Cerebellar cortex (tissue), 1 donor: Measurements from ENCODE around the gene HABP2.
A peak's percentile ranks its signal among the peaks of the same experiment; 100 is the strongest.

Experiments
- DNase-seq: peaks from one replicate; pipeline ENCODE4 v3.0.0-alpha.2; 2015; ENCODE audit warnings: low spot score

HABP2 gene

DNA sequence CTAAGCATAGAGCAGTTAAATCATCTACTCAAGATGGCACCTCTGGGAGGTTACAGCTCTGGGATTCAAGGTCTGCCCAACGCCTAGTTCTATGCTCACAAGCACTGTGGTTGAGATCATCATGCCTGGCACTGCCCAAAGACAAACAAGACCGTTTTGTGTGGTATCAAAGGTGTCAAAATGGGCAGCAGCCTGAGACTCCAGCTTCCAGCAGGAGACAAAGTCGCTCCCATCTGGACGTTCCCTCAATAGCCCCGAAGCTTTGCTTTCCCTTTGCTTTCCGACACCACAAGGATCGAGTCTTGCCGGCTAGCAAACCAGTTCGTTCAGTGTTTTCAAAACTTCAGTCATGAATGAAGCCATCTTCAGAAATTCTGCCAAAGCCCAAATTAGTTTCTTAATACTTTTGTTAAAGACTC is 5.1 kb downstream of the HABP2 start:
- DNase-seq: no peak

DNA sequence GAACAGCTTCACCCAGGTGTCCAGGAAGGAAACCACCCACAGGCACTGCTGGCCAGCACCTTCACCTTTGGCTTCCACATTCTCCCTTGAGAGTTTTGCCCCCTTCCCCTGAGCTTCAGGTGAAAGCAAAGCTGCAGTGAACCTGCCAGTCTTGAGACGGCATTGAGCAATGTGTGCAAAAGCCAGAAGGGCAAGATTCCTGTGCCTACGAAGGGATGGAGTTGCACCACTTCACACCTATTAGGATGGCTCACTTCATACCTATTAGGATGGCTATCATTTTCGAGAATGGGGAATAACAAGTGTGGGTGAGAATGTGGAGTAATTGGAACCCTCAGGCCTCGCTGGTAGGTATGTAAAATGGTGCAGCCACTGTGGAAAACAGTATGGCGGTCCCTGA is 7.2 kb downstream of the HABP2 start:
- DNase-seq: no peak

DNA sequence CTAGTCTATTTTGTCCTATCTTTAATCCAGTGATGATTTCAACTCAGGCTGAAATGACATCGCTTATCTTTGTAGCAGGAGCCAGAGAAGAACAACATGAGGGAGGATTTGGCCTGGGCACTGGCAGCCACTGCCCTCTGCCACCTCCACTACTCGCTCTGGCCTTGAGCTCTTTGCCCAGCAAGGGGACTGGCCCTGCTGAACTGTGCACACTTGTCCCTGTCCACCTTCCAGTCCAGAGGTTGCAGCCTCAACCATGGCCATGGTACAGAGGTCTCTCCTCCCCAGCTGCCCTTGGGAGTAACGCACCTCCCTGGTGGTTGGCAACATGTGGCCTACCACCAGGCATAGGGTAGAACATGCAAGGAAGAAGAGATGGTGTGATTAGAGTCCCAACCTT is 8.4 kb downstream of the HABP2 start:
- DNase-seq: no peak

DNA sequence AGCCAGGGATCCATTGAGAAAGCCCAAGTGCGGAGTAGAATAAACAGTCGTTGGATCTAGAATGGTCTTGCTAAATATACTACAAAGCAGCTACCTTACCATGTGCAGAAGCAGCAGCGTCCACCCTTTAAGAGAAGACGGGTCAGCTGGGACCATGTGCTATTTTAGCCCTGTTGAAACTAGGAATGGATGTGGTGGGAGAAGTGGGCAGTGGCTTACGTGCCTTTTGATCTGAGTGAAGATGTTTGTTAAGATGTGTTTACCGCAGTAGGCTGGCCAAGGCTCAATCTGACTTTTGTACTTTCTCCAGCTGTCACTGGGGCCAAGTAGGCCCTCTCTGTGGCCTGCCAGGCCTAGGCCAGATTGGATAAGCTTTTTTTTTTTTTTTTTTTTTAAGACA is 9.2 kb downstream of the HABP2 start:
- DNase-seq: no peak

DNA sequence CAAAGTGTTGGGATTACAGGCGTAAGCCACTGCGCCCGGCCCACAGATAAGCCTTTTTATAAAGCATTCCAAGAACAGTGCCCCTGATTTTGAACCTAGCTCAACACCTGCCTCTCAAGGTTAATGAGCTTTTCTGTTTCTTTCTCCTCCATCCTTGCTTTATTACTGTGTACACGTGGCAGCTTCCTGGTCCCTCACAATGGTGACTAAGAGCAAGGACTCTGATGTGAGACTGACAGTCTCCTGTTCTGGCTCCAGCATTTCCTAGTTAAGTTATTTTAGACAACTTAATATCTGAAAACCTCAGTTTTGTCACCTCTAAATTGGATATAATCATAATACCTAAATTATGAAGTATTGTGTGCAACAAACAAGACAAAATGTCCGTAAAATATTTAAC is 9.9 kb downstream of the HABP2 start:
- no peak for DNase-seq

- peak; percentile 51 for DNase-seq
Observed at GRCh38 chr10:113563306-113564088, 10.6 kb downstream of the HABP2 start.

DNA sequence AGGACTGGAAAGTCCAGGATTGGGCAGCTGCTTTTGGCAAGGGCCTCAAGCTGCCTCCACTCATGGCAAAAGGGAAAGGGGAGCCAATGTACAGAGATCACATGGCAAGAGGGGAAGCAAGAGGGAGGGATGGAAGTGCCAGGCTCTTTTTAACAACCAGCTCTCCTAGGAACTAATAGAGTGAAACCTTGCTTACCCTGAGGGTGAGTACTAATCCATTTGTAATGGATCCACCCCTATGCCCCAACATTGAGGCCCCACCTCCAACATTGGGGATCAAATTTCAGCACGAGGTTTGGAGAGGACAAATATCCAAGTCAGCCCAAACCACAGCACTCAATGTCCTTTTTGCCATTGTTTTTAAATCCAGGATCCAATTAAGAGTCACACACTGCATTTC is 12.5 kb downstream of the HABP2 start:
- no peak for DNase-seq

- DNase-seq: no peak
Observed at GRCh38 chr10:113566888-113567287, 14.0 kb downstream of the HABP2 start.

DNA sequence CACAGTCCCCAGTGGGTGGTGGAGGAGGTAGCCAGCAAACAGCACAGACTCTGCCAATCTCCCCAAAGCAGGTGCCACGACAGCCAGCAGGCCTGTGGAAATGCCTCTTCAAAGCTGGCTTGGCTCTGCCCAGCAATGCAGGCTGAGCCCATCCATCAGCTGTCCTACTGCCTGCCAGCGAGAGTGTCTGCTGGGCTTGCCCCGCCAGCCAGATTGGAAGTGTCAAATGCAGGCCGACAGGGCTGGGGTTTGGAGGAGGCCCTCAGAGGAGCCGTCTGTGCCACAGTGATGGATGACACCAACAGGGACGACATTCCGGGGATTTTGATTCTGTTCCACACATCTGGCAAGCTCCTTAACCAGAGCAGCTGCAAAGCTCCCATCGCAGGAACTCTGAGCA is 16.7 kb downstream of the HABP2 start:
- DNase-seq: no peak

DNA sequence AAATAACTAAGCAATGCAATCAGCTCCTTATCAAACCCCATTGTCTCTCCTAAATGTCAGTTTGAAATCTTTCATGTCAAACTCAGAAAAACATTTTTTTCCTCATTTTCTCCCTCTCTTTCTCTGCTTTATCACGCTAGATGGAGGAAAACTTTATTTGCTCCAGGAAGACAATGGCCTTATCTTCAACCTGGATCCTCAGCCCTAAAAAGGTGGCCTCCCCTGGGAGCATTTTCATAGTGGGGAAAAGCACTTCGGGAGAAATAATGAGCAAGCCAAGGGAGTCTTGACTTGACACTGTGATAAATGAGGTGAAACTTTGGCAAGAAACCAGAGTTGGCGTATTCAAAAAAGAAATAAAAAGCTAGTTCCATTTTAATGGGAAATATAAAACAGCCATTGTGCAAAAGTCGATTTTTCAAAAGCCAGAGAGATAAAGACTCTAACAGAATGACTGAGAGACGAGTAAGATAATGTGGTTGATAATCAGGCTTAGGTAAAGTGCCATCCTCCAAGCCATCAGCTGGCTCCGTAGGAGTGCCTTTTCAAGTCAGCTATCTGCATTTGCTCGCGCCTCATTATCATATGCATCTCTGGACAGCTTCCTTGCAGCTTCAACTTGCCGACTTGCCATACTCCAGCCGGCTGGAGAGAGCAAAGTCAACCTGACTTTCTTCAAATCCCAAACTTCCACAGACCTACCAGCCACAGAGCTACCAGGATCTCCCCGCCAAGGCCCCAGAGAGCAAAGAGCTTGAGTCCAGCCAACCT is 19.9 kb downstream of the HABP2 start:
- DNase-seq: no peak

GRCh38 chr10:113573368-113573767 is 20.5 kb downstream of the HABP2 start:
- no peak for DNase-seq

DNA sequence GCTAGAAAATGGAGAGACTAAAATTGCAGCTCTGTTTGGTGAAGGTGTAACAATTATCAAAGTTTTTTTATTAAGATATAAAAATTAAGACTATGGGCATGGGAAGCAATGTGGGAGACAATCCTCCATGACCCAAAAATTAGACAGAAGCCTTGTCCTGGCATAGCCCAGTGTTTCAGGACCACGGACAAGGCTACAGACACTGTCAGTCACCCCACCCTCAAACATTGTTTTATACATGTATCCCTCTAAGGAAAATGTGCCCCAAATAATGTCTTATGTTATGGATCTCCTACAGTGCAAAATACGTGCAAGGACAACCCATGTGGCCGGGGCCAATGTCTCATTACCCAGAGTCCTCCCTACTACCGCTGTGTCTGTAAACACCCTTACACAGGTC is 24.0 kb downstream of the HABP2 start:
- no peak for DNase-seq

DNA sequence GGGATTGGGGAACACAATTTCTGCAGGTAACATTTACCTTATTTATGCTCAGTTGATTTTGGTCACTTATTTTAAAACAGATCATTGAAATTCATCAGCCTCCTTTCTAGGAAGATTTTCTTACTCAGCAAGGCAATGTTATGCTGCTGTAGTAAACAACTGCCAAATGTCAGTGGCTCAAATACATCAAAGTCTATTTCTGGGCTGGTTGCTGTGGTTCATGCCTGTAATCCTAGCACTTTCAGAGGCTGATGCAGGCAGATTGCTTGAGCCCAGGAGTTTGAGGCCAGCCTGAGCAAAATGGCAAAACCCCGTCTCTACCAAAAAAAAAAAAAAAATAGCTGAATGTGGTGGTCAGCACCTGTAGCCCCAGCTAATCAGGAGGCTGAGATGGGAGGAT is 25.9 kb downstream of the HABP2 start:
- DNase-seq: no peak

- DNase-seq: no peak
Observed at GRCh38 chr10:113581092-113581491, 28.2 kb downstream of the HABP2 start.

DNA sequence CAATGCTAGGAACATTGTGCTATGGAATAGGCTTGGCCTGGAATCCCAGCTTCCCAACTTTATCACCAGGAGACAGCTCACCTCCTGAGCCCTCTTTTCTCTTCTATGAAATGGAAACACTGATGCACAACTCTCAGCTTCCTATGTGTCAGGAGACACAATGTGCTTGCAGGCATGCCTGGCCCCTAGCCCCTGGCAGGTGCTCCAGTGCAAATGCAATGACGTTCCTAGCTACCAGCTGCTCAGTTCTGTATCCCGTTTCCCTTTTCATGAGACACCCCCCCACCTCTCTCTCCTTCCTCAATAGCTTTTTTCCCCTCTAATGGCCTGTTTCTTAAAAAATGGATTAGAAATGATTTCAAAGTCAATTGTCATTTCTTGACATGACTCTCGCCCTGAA is 30.7 kb downstream of the HABP2 start:
- DNase-seq: no peak

- no peak for DNase-seq
Observed at GRCh38 chr10:113585949-113586348, 33.1 kb downstream of the HABP2 start.

- no peak for DNase-seq
Observed at GRCh38 chr10:113589201-113589770, 36.4 kb downstream of the HABP2 start.

GRCh38 chr10:113590581-113590980 is 37.7 kb downstream of the HABP2 start:
- no peak for DNase-seq

DNA sequence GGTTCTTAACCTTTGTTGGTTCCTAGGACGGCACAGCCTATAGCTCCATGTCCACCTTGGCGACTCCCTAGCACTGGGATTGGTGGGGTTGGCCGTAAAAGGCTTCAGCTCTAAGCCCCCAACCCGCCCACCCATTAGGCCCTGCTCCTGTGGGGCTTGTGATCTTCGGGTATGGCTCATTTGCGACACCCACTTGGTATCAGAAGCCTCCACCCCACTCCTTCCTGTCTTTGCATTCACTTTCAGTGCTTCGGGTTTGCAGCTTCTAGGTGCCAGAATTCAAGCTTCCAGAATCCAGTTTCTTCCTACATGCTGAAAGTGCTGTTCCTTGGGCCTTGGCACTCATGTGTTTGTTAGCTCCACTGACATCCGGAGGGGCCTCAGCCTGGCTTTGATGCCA is 39.5 kb downstream of the HABP2 start:
- no peak for DNase-seq

GRCh38 chr10:113594652-113595051 is 41.8 kb downstream of the HABP2 start:
- DNase-seq: no peak

GRCh38 chr10:113600569-113600968 is 47.7 kb downstream of the HABP2 start:
- no peak for DNase-seq

DNA sequence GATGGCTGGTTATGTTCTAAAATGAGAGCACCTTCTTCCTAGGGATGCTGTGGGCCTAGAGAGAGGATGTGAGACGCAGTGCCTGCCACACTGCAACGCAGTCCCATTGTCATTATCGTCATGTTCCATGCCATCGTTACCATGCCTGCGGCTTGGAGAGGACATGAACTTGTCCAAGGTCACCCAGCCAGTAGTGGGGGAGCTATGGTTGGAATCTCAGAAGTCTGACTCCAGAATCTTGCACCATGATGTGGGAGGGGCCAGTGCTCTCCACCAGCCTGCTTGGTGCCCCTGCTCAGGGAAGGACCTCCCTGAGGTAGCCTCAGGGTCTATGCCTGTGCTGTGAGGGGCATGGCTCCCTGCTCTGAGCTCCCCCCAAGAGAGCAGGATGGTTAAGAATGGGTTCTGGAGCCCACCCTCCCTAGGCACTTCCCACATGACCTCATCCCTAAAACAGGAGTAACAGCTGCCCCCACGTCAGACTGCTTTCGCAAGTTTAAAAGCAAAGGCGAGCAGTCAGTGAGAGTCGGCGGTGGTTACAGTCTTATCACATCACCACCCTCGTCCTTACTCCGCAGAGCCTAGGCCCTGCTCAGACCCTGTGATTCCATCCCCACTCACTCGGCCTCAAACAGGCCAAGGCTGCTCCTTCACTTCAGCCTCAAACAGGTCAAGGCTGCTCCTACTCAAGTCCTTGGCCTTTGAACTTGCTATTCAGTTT is 50.4 kb downstream of the HABP2 start:
- DNase-seq: no peak

- DNase-seq: no peak
Observed at GRCh38 chr10:113604572-113604971, 51.7 kb downstream of the HABP2 start.
